Left lobe of liver (tissue), 2 donors: ENCODE data around the gene AQP12B. TPM values are rescaled to one million over a fixed set of nuclear protein-coding genes. Genes with fewer than 3 reads are reported as not detected.
"Not testable (repeated sequence)": the region's sequence is repeated elsewhere in the genome, so short reads cannot be mapped to it uniquely, and the experiment has no call there.

ENCODE experiments used
- ATAC-seq: fragments of 200-7000 bp; cut with Tn5 transposase; one replicate; pipeline ENCODE4 v1.9.1; 2020; ENCODE audit warnings: mild to moderate bottlenecking, moderate library complexity
- DNase-seq: peaks from one replicate; pipeline ENCODE4 v3.0.0-alpha.2; 2020; ENCODE audit warnings: low spot score
- total RNA-seq: library from RNA; stranded (reverse); gene quantifications from one replicate; pipeline ENCODE4 v1.2.1, GENCODE V29; 2021
- donor health status: DM: no; HTN: no; CAD: no; lungs with moderate emphysema.
- donor health status: DM: no; HTN: yes; CAD: no.

The AQP12B gene
- total RNA-seq, 1 donor from 2014 or later, result not detected

GRCh38 chr2:240702640-240703011 lies 19.9 kb upstream of the AQP12B start:
- no peak for DNase-seq
- ATAC-seq, result no peak

- ATAC-seq (no peak), DNase-seq (no peak)
Observed at GRCh38 chr2:240701736-240702639, 19.3 kb upstream of the AQP12B start.

GRCh38 chr2:240701091-240701735 lies 18.5 kb upstream of the AQP12B start:
- ATAC-seq, result no peak

GRCh38 chr2:240700616-240701015 lies 17.9 kb upstream of the AQP12B start:
- ATAC-seq, DNase-seq: not testable (repeated sequence)

More at GRCh38 chr2:240701091-240701735, 18.5 kb upstream of the AQP12B start:
- no peak for DNase-seq

- DNase-seq, ATAC-seq: not testable (repeated sequence)
Observed at GRCh38 chr2:240699835-240700234, 17.1 kb upstream of the AQP12B start.

GRCh38 chr2:240698852-240699561 lies 16.3 kb upstream of the AQP12B start:
- not testable (repeated sequence) for DNase-seq
- ATAC-seq, result peak; percentile 53

- ATAC-seq, DNase-seq: not testable (repeated sequence)
Observed at GRCh38 chr2:240696469-240696868, 13.8 kb upstream of the AQP12B start.

GRCh38 chr2:240695593-240695992 lies 12.9 kb upstream of the AQP12B start:
- DNase-seq, ATAC-seq: not testable (repeated sequence)

- not testable (repeated sequence) for DNase-seq, ATAC-seq
Observed at GRCh38 chr2:240694304-240694703, 11.6 kb upstream of the AQP12B start.

- not testable (repeated sequence) for ATAC-seq, DNase-seq
Observed at GRCh38 chr2:240692583-240693561, 10.2 kb upstream of the AQP12B start.

- DNase-seq, ATAC-seq: not testable (repeated sequence)
Observed at GRCh38 chr2:240691631-240692420, 9.1 kb upstream of the AQP12B start, which contains the start of gene AQP12A. TSS of gene AQP12A (plus strand) at chr2:240691866. CDS start at chr2:240691914, 48 bp downstream.

- not testable (repeated sequence) for DNase-seq, ATAC-seq
Observed at GRCh38 chr2:240691075-240691427, 8.4 kb upstream of the AQP12B start.

GRCh38 chr2:240690421-240691074 lies 7.9 kb upstream of the AQP12B start:
- ATAC-seq, DNase-seq: not testable (repeated sequence)

GRCh38 chr2:240689975-240690374 lies 7.3 kb upstream of the AQP12B start:
- no peak for ATAC-seq

GRCh38 chr2:240688553-240688919 lies 5.9 kb upstream of the AQP12B start:
- DNase-seq (peak; percentile 38), ATAC-seq (no peak)

More at GRCh38 chr2:240689975-240690374, 7.3 kb upstream of the AQP12B start:
- DNase-seq, result no peak

GRCh38 chr2:240687741-240688552 lies 5.3 kb upstream of the AQP12B start:
- ATAC-seq (no peak), DNase-seq (no peak)

GRCh38 chr2:240687045-240687740 lies 4.5 kb upstream of the AQP12B start:
- no peak for DNase-seq
- no peak for ATAC-seq
